NCI-H1694 treated with DMSO at 0.1 percent for 48 hours (cell line): ENCODE results near the gene NET1.
"Not testable (repeated sequence)": the region's sequence is repeated elsewhere in the genome, so short reads cannot be mapped to it uniquely, and the experiment has no call there.

Experiments used
- DNase-seq: peaks from one replicate; lab custom pipeline; 2025; lab: John Stamatoyannopoulos, UW

The NET1 gene

DNA sequence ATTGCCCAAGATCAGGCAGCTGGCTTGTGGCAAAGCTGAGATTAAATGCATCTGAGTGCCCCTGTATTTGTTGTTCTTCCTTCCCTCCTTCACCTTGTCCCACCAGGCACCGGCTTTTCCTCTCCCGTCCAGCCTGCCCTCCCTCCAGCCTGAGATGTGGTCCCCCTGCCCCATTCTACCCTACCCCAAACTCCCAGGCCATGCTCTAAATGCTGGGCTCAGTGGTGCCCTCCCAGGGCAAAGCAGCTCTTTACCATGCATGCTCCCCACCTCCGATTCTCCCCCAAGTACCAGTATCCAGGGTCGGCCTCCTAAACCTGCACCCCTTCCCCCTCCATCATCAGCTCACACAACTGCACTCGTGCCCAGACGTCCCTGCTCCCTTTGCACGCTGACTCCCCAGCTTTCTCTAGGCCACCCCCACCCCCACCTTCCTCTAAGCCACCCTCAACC, 50.5 kb downstream of the NET1 start:
- DNase-seq, result no peak

DNA sequence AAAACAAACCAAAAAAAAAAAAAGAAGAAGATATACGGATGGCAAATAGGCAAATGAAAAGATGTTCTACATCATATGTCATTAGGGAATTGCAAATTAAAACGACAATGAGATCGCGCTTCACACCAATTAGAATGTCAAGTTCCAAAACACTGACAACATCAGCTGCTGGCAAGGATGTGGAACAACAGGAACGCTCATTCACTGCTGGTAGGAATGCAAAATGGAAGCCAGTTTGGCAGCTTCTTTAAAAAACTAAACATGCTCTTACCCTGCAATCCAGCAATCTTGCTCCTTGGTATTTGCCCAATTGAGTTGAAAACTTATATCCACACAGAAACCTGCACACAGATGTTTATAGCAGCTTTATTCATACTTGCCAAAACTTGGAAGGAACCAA, 52.2 kb downstream of the NET1 start:
- DNase-seq, result no peak

DNA sequence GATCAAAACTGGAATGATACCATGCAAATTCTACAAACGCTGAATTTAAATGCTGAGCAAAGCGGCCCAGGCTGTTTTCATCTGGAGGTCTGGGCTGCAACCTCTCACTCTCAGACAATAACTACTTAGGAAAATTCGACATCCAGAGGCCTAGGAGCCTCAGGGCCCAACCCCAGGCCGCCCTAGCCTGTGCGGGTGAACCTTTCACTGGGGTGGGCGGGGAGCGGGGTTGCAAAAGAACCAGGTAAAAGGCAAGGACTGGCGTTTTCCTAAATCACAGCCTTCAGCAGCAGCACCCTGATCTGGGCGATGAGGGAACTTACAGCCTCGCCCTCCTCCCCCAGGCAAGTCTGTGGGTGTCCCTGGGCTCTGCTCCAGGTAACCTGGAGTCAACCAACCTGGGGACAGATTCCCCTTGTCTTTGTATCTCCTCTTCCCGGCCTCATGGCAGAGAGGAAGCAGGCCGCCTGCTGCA, 53.7 kb downstream of the NET1 start:
- no peak for DNase-seq

DNA sequence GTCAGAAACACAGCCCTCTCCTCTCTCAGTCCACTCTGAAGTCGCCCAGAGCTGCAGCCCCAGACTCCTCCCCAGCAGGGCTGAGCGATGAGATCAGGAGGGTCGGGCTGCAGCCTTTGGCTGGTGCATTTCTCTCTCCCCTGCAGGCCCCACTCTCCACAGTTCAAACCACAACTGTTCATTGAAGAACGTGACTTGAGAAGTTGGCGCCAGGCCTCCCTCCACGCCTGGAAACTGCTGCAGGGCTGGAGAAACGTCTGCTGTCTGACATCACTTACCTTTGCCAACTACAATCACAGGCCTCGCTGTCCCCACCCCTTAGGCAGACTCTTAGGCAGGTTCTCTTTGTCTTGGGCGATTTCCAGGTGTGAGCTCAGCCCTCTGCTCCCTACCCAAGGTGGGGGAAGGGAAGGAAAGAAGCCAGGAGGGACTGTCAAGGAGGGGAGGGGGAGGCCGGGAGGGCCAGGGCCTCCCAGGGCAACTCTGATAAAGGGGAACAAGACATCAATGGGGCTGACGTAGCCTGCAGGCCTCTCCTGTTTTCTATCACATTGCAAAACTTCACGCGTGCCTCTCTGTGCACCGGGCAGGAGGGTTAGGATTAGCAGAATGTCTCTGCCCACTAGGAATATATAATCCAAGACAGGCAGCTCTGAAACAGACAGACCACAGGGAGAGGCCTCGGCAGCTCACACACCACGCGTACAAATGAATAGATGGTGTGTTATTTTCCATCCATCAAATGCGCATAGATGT, 54.3 kb downstream of the NET1 start:
- DNase-seq, result no peak

DNA sequence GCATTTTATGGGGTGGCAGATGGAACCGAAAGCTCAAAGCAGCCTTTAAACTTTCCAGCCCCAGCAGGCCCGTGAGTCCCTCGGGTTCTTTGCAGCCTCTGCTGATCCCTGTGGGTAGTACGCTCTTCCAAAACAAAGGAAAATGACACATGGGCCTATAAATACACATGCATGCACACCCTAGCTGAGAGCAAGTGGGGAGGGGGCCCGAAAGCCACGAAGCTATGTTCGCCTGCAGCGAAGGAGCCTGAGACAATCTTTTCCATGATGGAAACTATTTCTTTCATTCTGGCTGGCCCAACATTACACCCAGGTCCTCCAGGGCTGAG, 54.8 kb downstream of the NET1 start:
- DNase-seq, result no peak

DNA sequence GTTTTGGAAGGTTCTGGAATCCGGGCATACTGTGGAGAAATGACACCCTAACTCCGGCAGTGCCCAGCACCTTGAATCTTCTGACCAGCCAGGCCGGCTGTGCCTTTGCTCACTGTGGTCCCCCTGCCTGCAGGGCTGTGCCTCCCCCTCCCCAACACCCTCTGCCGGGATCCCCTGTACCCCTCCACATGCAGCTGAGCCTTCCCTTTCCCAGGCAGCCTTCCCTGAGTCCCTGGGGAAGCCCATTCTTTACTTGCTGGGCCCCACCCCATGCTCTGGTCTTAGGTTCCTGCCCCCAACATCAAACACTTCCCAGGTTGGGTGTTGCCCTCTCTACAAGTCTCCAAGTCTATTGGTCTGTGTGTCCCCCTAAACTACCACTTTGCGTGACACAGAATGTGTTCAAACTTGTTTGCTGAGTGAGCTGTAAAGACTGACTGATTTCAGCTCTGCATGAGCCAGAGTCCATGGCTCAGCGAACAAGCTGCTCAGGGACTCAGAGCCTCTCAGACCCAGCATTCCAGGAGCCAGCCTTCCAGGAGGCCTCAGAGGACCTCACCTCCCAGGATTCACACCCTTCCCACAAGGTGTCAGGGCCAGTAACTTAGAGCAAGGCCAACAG, 55.4 kb downstream of the NET1 start:
- no peak for DNase-seq

DNA sequence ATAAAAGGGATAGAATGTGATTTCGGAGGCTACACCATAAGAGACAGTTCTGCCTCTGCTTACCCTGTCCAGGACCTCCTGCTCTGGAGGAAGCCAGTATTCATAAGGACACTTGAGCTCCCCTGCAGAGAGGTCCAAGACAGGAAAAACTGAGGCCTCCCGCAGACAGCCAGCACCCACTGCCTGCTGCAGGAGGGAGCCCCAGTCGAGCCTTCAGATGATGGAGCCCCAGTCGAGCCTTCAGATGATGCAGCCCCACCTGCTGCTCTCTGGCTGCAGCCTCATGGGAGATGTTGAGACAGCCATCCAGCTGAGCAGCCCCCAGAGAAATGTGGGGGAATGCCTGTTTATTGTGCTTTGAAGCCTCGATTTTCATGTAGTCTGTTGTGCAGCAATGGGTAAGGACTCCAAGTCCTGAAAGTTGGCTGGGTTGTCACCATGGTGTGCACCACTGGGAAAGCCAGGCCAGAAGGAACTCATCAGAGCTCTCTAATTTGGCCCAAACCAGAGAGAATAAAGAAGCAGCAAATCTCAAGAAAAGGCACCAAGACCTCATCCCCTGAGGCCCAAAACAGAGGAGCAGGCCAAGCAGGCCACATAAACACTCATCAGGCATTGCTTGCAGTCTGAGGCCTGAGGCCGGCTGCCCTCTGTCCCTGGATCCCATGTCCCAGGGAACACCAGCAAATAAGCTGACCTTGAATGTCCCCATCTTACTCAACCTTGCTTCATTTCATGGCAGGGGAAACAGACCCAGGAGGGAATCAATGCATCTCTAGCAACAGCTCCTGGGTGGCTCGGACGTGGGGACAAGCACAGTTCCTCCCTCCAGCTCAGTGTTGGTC, 56.1 kb downstream of the NET1 start:
- no peak for DNase-seq

DNA sequence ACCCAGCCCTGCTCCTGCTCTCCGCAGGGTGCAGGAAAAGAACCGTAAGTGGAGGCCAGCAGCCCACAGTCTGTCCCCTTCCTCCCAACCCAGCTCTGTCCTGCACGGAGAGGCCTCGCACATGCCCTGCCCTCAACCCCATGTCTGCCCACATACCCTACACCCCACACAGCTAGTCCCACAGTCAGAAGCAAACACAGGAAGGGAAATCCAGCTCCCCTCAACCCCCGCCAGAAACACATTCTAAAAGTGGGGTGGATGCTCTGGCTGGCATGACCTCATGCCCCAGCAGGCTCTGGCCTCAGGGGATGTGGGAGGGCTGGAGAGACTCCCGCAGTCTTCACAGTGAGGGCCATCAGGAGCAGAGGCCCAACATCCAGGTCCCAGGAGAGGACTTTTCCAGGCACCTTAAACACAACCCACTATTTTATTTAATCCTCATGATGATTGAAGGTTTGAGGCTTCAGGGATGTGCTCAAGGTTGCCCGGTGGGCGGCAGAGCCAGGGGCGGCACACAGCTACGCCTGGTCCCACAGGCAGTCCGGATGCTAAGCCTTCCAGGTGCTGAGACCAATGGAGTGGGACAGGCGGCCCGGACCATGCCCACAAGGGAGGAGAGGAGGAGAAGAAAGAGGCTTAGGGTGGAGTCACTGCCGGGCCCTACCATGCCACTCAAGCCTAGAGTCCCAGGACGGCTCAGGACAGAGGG, 57.1 kb downstream of the NET1 start:
- DNase-seq, result no peak

DNA sequence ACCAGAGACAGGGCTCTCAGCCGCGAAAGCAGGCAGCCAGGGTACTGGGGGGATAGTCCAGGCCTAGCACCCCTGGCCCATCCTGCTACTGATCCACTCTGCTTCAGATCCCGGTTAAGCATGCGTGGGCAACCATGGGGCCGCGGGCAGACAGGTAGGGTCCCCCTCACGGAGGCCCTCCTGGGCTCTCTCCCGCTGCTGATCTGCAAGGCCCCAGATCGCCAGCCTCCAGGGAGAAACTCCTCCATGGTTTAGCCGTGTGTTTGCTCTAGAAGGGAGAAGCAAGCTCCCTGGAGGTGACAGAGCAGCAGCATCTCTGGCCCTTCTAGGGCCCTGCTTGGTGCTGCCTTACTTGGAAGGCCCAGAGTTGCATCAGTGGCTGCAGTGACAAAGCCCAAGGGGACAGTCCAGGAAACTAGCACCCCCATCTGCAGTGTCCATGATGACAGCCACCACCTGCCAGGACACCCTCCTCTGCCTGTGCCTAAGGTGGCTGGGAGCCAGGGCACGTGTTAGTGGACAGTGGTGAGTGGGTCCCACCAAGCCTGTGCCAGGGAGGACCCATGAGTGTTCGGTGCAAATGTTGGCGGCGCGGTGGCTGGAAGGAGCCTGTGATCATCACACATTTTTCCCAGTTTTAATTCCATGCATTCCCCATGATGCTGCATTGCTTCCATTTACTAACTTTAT, 57.9 kb downstream of the NET1 start:
- no peak for DNase-seq

DNA sequence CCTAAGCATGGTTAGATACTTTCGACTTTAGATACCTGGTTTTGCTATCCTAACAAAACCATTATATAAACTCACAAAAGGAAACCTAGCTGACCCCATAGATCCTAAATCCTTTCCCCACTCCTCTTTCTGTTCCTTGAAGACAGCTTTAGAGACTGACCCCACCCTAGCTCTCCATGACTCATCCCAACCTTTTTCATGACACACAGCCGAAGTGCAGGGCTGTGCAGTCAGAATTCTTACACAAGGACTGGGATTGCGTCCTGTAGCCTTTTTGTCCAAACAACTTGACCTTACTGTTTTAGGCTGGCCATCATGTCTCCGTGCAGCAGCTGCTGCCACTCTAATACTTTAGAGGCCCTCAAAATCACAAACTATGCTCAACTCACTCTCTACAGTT, 62.3 kb downstream of the NET1 start:
- DNase-seq, result not testable (repeated sequence)

DNA sequence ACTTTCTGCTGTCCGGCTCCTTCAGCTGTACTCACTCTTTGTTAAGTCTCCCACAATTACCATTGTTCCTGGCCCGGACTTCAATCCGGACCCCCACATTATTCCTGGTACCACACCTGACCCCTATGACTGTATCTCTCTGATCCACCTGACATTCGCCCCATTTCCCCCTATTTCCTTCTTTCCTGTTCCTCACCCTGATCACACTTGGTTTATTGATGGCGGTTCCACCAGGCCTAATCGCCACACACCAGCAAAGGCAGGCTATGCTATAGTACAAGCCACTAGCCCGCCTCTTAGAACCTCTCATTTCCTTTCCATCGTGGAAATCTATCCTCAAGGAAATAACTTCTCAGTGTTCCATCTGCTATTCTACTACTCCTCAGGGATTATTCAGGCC, 62.7 kb downstream of the NET1 start:
- not testable (repeated sequence) for DNase-seq

DNA sequence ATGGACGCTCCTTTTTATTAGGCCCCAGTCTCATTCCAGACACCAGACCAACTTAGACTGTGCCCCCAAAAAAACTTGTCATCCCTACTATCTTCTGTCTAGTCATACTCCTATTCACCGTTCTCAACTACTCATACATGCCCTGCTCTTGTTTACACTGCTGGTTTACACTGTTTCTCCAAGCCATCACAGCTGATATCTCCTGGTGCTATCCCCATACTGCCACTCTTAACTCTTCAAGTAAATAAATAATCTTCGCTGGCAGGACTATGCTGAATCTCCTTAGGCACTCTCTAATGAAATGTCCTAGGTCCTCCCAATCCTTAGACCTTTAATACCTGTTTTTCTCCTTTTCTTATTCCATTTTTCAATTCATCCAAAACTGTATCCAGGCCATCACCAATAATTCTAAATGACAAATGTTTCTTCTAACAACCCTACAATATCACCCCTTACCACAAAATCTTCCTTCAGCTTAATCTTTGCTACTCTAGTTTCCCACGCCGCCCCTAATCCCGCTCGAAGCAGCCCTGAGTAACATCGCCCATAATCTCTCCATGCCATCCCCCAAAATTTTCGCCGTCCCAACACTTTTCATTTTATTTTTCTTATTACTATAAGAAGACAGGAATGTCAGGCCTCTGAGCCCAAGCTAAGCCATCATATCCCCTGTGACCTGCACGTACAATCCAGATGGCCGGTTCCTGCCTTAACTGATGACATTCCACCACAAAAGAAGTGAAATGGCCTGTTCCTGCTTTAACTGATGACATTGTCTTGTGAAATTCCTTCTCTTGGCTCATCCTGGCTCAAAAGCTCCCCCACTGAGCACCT, 63.8 kb downstream of the NET1 start:
- DNase-seq, result not testable (repeated sequence)

DNA sequence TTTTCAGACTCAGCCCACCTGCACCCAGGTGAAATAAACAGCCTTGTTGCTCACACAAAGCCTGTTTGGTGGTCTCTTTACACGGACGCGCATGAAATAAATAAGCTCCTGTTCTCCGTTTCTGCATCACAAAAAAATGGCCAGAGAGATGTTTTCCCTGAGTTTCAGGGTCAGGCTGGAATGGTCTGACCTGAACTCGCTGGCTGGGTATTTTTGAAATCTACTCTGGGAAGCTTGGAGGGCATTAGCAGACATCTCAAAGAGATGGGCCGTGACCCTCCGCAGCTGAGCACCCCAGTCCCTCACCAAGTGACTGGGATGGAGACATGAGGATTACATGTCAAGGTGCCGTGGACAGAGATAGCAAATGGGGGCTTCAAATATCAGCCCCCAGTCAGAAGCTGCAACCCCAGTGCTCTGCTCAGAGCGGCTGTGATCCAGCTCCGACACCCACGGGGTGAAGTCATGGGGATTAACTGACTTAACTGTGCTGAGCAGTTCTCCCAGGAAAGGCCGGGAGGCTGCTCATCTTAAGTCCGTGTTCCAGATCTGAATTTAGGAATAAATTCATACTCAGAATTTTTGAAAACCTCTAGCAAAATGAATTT, 64.7 kb downstream of the NET1 start:
- no peak for DNase-seq

DNA sequence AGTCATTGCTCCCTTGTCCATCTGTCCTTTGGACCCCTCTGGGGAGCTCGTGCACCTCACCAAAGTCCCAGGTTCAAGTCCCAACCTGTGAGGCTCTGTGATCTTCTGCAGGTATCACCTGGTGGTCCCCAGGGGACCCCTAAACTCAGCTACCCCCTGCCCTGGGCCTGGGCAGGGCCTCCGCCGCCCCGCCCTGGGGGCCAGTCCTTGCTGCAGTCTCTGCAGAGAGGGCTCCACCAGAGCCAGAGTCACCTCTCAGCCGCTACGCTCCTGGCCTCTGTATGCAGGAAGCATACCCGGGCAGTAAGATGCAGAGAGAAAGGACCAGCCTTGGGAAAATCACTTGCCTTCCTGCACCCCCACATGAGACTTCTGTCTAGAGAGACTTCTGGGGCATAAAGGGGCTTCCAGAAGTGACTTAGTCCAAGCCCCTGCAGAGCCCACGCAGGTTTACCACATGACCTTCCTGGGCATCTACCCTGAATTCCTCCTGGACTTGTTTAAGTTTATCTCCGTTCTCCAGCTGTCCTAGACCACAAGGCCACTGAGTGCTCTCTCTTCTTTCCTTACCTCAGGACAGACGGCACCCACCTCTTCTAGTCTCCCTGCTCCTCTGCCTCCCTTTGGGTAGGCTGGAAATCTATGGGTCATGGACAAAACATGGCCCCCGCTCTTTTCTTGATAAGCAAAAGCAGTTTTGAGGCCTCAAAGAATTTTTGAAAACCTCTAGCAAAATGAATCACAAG, 65.8 kb downstream of the NET1 start:
- no peak for DNase-seq

DNA sequence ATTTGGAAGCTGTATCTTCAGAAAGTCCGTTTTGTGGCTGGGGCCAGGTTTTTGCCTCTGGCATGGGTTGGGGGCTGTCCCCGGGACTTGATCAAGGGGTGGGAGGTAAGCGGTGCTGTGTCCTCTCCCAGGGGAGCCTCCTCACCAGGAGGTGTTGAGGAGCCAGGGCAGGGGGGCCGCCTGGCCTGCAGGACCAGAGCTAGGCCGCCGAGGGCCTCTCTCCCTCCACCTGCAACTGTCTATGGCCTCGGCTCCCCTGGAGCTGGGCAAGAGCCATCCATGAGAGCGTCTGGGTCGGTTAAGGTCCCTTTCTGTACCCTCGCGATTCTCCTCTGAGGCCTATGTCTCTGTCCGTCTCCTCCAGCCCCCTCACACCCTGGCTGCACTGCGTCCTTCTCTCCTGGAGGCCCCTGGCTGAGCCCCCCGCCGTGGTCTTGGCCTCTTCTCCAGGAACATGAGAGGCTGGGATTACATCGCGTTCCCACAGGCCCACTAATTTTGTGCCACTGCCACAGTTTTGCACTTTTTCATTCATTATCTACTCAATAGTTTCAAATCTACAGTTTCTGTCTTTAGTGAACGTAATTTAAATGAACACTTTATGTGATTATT, 66.4 kb downstream of the NET1 start:
- DNase-seq, result no peak

DNA sequence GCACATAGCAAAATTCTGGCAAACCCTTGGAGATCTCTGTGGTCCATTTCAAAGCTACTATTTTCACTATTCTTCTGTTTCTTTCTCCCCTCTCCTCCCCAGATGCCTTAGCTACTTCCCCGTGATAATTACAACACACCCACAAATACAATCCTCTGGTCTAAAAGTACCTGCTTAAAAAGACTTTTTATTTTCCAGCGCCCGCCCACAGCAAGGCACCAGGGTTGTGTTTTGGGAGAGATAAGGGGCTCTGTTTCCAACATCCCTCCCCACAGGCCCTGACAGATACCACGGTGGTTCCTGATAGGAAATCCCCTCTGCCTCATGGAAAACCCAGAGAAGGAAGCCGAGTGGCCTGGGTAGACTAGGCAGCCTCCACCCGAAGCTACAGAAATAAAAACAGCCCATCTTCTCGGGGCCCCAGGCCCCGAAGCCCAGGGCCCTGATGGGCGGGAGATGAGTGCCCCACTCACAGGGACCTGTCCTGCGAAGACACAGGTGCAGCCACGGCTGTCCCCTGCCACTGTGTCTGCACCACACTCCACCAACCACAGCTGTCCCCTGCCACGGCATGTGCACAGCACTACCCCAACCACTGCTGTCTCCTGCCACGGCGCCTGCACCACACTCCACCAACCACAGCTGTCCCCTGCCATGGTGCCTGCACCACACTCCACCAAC, 67.3 kb downstream of the NET1 start:
- no peak for DNase-seq

DNA sequence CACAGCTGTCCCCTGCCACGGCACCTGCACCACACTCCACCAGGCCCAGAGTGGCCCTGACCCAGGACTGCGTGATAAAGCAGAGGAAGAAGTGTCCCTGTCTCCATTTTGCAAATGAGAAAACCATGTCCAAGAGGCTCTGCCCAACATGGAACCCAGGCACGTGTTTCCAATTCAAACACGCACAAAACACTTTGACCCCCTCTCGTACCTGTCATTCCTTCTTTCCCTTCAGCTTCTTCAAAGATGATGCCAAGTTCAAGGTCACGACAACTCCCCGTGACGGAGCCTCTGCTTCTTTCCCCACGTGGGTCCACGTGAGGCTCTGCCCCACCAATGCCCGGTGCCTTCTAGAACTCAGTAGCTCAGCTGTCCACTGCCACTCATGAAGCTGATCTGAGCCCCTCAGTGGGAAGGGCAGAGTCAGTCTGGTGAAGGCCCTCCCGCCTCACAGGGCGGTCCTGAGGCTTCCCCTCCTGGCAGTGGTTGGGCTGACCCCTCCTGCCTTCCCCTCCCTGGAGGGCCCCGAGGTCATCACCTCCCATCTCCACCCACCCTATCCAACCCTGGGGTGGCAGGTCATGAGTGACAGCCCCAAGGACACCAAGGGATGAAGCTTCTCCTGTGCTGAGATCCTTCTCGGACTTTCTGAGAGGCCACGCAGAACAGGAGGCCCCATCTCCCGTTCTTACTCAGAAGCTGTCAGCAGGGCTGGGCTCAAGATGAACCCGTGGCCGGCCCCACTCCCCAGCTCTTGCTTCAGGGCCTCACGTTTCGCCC, 68.0 kb downstream of the NET1 start:
- no peak for DNase-seq

DNA sequence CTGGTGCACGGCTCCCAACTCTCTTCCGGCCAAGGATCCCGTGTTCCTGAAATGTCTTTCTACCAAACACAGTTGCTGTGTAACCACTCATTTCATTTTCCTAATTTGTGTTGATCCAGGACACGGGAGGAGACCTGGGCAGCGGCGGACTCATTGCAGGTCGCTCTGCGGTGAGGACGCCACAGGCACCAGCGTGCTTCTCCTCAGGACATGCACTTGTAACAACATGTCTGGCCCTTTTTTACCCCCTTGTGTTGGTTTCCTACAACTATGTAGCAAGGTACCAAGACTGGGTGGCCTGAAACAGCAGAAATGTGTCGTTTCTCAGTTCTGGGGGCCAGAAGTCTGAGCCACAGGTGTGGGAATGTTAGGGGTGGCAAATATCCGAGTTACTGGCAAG, 68.8 kb downstream of the NET1 start:
- no peak for DNase-seq
